A204.1 (cell line): ENCODE measurements around the gene LRRC71.

Experiments
- FAIRE-seq: peaks from 2 replicates; lab custom pipeline; 2012; peaks lifted over from hg19 to GRCh38; lab: Jason Lieb, UNC

Gene LRRC71

DNA sequence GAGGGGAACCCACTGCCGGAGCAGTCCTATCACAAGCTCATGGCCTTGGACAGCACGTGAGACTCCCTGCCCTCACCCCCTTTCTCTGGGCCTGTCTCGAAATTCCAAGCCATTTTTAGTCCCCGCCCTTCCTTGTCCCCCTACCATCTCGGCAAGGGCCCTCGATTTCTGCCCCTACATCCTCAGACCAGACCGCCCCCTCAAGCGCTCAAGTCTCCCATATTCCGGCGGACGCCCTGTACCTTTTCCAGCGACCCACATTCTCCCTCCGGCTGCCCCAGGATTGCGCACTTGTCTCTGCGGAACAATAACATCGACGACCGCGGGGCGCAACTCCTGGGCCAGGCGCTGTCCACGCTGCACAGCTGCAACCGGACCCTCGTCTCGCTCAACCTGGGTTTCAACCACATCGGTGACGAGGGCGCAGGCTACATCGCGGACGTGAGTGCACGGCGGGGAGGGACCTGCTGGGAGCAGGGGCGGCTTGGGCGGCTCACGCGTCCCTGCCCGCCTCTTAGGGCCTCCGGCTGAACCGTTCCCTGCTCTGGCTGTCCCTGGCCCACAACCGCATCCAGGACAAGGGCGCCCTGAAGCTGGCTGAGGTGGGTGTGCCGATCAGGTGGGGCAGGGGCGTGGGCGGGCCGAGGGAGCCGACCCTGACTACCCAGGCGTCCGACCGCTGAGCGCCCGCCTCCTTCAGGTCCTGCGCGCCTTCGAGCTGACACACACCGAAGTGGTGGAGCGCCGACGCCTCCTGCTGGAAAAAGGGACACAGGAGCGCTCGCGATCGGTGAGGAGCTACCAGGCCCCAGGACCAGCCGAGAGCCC, 7.0 kb downstream of the LRRC71 start:
- no peak for FAIRE-seq

DNA sequence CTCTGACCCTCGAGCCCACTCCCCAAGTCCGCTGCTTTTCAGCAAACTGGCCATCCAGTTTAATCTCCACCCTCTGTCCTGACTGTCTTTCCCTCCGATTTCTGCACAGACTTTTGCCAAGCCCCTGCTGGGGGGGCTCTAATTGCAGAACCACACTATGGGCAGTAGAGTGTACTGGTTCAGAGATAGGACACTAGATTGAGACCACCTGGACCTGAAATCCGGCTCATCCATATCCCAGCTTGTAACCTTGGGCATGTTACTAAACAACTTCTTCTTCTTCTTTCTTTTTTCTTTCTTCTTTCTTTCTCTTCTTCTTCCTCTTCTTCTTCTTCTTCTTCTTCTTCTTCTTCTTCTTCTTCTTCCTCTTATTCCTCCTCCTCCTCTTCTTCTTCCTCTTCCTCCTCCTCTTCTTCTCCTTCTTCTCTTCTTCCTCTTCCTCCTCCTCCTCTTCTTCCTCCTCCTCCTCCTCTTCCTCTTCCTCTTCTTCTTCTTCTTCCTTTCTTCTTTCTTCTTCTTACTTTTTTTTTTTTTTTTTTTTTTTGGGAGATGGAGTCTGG, 7.7 kb downstream of the LRRC71 start:
- FAIRE-seq = no peak

GRCh38 chr1:156929596-156930238, 9.3 kb downstream of the LRRC71 start:
- no peak for FAIRE-seq

- FAIRE-seq = no peak
Observed at GRCh38 chr1:156930483-156930882, 10.1 kb downstream of the LRRC71 start.

GRCh38 chr1:156931211-156931952, 10.9 kb downstream of the LRRC71 start:
- no peak for FAIRE-seq

- FAIRE-seq = no peak
Observed at GRCh38 chr1:156931974-156932710, 11.7 kb downstream of the LRRC71 start.

GRCh38 chr1:156933136-156933535, 12.7 kb downstream of the LRRC71 start:
- FAIRE-seq = no peak

DNA sequence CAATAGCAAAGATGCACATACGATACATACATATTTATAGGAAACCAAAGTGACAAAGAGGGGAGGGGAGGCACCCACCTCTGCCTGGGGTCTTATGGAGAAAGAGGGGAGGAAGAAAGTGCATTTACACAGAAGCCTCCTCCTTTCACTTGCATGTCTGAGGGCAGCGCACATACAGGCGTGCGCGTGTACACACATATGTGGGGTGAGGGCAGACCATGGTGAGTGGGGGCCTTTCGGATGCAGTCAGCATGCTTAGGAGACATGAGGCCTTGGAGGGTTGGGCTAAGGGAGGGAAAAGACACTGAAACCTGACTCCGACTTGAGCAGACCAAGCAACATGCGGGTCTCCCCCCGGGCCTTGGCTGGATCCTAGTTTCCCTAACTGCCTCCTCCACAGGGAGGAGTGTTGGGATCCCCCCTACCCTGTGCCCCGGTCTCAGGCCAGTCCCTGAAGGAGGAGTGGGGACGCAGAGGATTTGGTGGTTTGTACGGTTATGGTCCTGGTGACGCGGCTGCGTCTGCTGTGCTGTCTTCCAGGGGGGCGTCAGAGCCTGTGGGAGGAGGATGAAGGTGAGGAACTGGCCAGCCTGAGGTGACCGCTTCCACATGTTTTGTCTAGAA, 15.2 kb downstream of the LRRC71 start:
- FAIRE-seq = no peak

DNA sequence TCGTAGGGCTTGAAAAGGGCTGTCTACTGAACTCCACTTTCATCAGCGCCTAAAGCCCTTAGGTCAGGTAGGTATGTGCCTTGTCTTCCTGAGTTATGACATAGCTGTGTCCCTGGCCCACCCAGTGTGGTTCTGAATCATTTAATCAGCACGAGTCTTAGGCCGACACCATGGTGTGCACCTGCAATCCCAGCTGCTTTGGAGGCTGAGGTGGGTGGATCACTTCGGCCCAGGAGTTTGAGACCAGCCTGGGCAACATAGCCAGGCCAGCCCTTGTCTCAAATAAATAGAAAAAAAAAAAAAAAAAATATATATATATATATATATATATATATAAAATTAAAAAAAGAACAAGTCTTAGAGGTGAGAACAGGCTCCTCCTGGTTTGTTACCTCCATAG, 15.8 kb downstream of the LRRC71 start:
- FAIRE-seq = no peak

DNA sequence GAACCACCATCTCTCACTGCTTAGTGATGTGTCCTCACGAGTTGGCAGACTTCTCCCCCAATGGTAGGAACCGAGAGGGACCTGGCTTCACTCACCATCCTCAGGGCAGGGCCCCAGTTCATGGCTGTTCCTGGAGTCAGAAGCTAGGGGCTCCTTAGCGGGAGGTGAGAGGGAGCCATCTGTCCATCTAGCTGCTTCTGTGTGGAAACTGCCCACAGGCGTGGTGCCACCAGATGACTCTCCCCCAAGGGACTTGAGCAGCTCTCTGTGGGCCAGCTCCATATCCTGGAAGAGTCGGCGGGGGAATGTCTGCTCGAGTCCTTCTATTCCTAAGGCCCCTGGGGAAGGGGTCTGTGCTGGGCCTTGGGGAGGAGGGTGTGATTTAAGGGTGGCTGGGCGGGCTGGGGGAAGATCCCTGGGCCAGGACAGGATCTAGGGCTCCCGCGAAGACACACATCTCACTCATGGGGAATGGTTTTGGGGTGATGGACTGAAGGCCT, 16.3 kb downstream of the LRRC71 start:
- no peak for FAIRE-seq

GRCh38 chr1:156937883-156938282, 17.5 kb downstream of the LRRC71 start:
- FAIRE-seq = no peak

DNA sequence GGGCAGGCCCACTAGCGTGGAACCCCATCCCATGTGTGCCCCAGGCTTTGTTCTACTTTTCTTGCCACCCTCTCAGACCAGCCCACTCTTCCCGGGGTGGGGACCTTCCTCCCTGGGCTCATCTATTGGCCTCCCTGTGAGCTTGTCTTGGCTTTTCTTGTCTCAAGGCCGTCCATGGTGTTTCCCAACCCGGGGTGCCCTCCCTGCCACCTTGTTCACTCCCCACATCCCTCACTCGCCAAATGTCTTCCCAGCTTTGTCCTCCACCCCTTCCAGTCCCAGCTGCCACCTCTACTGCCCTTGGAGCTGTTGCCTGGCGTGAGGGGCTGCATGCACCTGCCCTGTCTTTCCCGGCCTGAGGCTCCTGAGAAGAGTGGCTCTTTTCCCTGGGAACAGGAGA, 18.4 kb downstream of the LRRC71 start:
- FAIRE-seq = no peak

DNA sequence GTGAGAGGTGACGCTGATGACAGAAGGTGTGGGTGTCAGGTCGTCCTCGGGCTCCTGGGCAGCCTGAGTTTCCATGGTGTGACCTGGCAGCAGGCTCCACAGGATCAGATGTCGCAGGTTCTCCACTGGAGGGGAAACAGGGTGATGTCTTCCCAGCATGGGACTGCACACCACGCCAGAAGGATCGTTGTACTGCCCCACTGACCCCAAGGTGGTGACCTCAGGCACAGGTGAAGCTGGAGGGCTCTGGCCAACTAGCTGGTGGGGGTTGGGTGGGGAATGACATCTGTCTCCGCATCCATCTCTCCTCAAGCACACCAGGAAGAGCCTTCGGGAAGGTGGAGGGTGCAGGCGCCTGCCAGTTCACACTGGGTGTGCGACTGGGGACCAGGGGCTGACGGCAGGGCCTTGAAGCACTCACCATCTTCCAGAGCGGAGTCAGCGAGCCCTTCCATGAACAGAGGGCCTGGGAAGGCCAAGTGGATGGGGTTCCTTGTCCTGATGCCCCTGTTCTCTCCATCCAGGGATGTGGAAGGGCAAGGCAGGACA, 19.4 kb downstream of the LRRC71 start:
- no peak for FAIRE-seq

GRCh38 chr1:156941675-156942074, 21.2 kb downstream of the LRRC71 start:
- no peak for FAIRE-seq

DNA sequence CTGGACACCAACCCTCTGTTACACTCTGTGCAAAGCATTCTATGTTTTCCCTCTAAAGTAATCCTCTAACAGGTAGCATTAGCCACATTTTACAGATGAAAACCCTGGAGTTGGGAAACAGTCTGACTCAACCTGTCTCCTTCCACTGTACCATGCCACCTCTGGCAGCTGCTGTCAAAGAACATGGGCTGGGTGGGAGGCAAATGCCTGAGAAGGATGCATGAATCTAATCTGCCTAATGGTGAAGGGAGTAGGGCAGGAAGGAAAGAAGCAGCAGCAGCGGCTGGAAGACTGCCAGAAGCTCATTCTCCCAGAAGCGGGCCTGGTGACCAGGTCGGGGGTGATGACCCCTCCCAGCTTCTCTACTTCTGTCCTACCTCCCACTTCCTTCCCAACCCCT, 21.7 kb downstream of the LRRC71 start:
- no peak for FAIRE-seq

GRCh38 chr1:156942576-156942975, 22.1 kb downstream of the LRRC71 start:
- FAIRE-seq = no peak

DNA sequence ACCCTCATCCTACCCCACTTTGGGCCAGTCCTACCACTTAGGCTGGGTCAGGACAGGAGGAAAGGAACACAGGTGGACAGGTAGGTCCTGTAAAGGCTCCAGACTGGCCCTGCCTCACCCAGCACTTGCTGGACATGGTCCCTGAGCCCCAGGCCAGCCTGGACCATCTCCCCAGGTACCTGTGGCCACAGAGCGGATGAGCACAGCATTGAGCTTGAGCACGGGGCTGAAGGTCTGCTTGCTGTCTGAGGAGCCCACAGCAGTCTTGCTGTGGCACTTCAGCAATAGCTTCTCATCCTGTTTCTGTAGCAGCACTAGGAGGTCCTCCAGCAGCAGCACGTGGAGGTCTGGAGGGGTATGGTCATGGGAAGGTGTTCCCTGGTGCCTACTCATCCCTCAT, 23.3 kb downstream of the LRRC71 start:
- no peak for FAIRE-seq

GRCh38 chr1:156944268-156944667, 23.8 kb downstream of the LRRC71 start:
- no peak for FAIRE-seq

DNA sequence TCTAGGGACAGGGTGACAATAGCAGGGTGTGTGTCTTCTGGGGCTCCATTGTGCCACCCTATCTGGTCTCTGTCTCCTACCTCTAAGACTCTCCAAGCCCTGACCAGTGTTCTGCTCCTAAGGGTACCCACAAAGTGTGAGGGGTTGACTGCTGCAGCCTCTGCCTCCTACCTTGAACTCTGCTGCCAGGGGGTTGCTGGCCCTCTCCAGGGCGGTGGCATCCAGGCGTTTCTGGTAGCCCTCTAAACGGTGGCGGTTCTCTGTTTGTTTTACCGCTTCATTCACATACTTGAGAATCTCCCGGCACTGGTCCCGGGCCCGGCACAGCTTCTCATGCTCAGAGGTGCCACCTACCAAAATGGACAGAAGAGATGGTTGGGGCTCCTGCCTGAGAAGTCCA, 24.4 kb downstream of the LRRC71 start:
- FAIRE-seq = no peak

GRCh38 chr1:156945881-156946661, 25.6 kb downstream of the LRRC71 start:
- no peak for FAIRE-seq
